Stimulated activated CD4-positive, alpha-beta T cell treated with anti-CD3 and anti-CD28 coated beads, Interleukin-4, amount 100 ng/mL, for 4 hours (primary cell): Measurements from ENCODE around the gene SPPL2A.

Source experiments
- DNase-seq, 2 experiments: peaks; one replicate each; pipeline ENCODE4 v3.0.0-alpha.2; 2020

SPPL2A gene

DNA sequence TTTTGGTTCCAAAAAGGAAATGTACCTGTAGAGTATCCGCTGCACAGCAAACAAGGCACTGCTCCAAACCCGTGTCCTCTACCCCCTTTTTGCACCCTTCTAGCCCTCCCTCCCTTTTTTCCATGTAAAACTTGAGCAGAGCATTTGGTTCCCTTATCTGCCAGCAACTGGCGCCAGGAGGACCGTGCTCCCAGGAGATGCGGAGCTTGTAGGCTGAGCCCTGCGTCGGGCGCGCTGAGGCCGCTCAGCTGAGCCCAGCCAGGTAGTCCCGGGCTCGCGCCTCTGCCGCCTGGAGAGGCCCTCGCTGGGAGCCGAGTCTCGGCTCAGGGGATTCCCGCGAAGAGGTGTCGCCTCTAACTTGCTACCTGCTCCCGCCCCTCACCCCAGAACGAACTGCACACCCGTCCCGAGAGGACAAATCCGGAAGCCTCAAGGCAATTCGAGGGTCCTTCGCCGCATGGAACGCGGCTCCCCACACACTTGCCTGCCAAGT, 79.5 kb downstream of the SPPL2A start:
- peak; percentile 74 to 81 for DNase-seq

GRCh38 chr15:50685191-50685975, 80.1 kb downstream of the SPPL2A start:
- DNase-seq = no peak

GRCh38 chr15:50681467-50681866, 84.0 kb downstream of the SPPL2A start:
- no peak for DNase-seq

- no peak for DNase-seq
Observed at GRCh38 chr15:50676799-50677483, 88.6 kb downstream of the SPPL2A start.

GRCh38 chr15:50675535-50676144, 89.9 kb downstream of the SPPL2A start:
- no peak for DNase-seq

- no peak for DNase-seq
Observed at GRCh38 chr15:50670115-50670514, 95.4 kb downstream of the SPPL2A start.

DNA sequence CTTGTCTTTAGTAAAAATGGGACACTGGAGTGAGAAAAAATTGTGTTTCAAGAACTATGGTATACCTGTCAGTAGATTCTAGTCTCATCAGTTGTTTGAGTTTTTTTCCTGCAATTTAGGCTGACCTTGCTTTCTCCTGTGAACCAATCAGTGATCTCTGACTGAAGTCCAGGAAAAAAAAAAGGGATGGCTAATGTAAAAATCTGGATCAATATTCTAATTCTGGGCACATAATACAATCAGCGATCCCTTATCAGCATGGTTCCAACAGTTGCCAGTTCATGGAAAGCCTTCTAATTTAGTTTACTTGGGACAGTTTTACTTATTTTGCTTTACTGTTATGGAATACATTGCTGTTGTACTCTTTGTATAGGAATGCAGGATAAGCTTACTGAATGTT, 95.9 kb downstream of the SPPL2A start:
- no peak for DNase-seq

GRCh38 chr15:50665938-50666337, 99.6 kb downstream of the SPPL2A start:
- DNase-seq = no peak

DNA sequence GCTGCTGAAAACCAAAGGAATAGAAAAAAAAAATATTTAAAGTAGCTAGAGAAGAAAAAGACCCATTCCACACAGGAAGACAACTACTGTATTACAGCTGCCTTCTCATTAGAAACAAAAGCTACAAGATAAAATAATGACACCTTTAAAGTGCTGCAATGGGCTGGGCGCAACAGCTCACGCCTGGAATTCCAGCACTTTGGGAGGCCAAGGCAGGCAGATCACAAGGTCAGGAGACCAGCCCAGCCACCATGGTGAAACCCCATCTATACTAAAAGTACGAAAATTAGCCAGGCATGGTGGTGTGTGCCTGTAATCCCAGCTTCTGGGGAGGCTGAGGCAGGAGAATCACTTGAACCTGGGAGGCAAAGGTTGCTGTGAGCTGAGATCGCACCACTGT, 110.0 kb downstream of the SPPL2A start:
- no peak for DNase-seq

GRCh38 chr15:50653156-50653743, 112.3 kb downstream of the SPPL2A start:
- DNase-seq = no peak

DNA sequence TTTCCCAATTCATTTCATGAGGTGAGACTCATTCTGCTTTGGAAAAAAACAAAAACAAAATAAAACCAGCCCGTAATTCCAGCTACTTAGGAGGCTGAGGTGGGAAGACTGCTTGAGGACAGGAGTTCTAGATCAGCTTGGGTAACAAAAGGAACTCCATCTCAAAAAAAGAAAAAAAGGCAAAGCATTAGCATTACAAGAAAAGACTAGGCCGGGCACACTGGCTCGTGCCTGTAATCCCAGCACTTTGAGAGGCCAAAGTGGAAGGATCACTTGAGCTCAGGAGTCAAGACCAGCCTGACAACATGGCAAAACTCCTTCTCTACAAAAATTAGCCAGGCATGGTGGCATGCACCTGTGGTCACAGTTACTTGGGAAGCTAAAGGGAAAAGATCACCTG, 112.8 kb downstream of the SPPL2A start:
- DNase-seq = no peak
